Endothelial cell of umbilical vein (primary cell): ENCODE measurements around the gene HUWE1. TPM values are rescaled to one million over a fixed set of nuclear protein-coding genes. Genes with fewer than 3 reads are reported as not detected.

Experiments used
- BruUV-seq: library from RNA; stranded (reverse); fragments of 400-500 nt; replicated peaks from 2 replicates; lab custom pipeline; 2021; lab: Mats Ljungman, UMichigan
- CTCF ChIA-PET: fragments of 300-600, 350-600 bp; sonication (Branson Sonifier 250); formaldehyde crosslinking; loops from one replicate; lab custom pipeline; 2021; ENCODE audit warnings: antibody characterized with exemption, inconsistent platforms; lab: Charles Lee
- POLR2A ChIA-PET: fragments of 300-600, 350-600 bp; sonication (Branson Sonifier 250); formaldehyde crosslinking; loops from one replicate; lab custom pipeline; 2021; ENCODE audit warnings: antibody characterized with exemption, inconsistent platforms; lab: Charles Lee
- DNase-seq: peaks from one replicate; pipeline ENCODE4 v3.0.0-alpha.2; 2011; ENCODE audit warnings: low read depth, low spot score
- FAIRE-seq: peaks from 2 replicates; lab custom pipeline; 2011; peaks lifted over from hg19 to GRCh38; lab: Jason Lieb, UNC
- H2AFZ ChIP-seq: 2 replicates; pipeline ENCODE4 v1.6.0; 2012; ENCODE audit warnings: low read depth, low read length, control low read depth, inconsistent platforms
- H3K27ac ChIP-seq: 2 replicates; pipeline ENCODE4 v1.5.1; 2011; ENCODE audit warnings: low read depth, mild to moderate bottlenecking, control low read depth, low read length, moderate library complexity; ENCODE audit not compliant: insufficient read depth
- H3K27me3 ChIP-seq, 2 experiments: 2 replicates each; pipeline versions ENCODE4 v1.6.0 to v1.6.1; 2011; ENCODE audit warnings: low read length in 2 of 2, mixed read lengths in 1 of 2; ENCODE audit not compliant: control insufficient read depth in 2 of 2, insufficient read depth in 2 of 2
- H3K36me3 ChIP-seq, 2 experiments: 2 replicates in 1 of 2; 3 replicates in 1 of 2; pipeline ENCODE4 v1.5.1; 2011; ENCODE audit warnings: low read length in 2 of 2, mild to moderate bottlenecking in 1 of 2, moderate library complexity in 1 of 2; ENCODE audit not compliant: control insufficient read depth in 2 of 2, insufficient read depth in 2 of 2; ENCODE audit errors: extremely low read depth in 1 of 2
- H3K4me1 ChIP-seq: 3 replicates; pipeline ENCODE4 v1.5.1; 2011; ENCODE audit warnings: mild to moderate bottlenecking, low read length; ENCODE audit not compliant: control insufficient read depth, insufficient read depth; ENCODE audit errors: extremely low read depth
- H3K4me2 ChIP-seq: 2 replicates; pipeline ENCODE4 v1.6.1; 2011; ENCODE audit warnings: low read length, control low read depth, mixed read lengths; ENCODE audit not compliant: insufficient read depth
- H3K4me3 ChIP-seq, 3 experiments: fragments of 200-600 bp in 1 of 3; sonication (generic), shearing (Covaris generic) in 1 of 3; replicated peaks in 1 of 3; 2 replicates each; pipeline ENCODE4 v1.5.1; 2011 to 2016; ENCODE audit warnings: control low read depth in 3 of 3, low read length in 3 of 3, mild to moderate bottlenecking in 2 of 3, inconsistent platforms in 1 of 3, low read depth in 1 of 3, moderate library complexity in 1 of 3; ENCODE audit not compliant: insufficient read depth in 1 of 3
- H3K79me2 ChIP-seq: 2 replicates; pipeline ENCODE4 v1.6.0; 2012; ENCODE audit warnings: low read length, inconsistent platforms; ENCODE audit not compliant: control insufficient read depth, insufficient read depth
- H3K9ac ChIP-seq: replicated peaks from 2 replicates; pipeline ENCODE3; 2011; ENCODE audit warnings: low read length, control low read depth; ENCODE audit not compliant: insufficient read depth; ENCODE audit errors: extremely low read depth
- H3K9me1 ChIP-seq: replicated peaks from 3 replicates; pipeline ENCODE4 v1.6.0; 2011; ENCODE audit warnings: mild to moderate bottlenecking, low read length; ENCODE audit not compliant: control insufficient read depth, insufficient read depth; ENCODE audit errors: extremely low read depth
- H3K9me3 ChIP-seq: replicated peaks from 2 replicates; pipeline ENCODE4 v1.5.1; 2012; ENCODE audit warnings: low read length, inconsistent platforms; ENCODE audit not compliant: control insufficient read depth, insufficient read depth
- H4K20me1 ChIP-seq: replicated peaks from 2 replicates; pipeline ENCODE3; 2011; ENCODE audit warnings: mild to moderate bottlenecking, low read length; ENCODE audit not compliant: control insufficient read depth, insufficient read depth; ENCODE audit errors: extremely low read depth
- CTCF ChIP-seq, 2 donors: IDR thresholded peaks; 1 replicate in 1 of 2; 2 replicates in 1 of 2; pipeline ENCODE4 v1.5.1; 2011; ENCODE audit warnings: low read length in 2 of 2, mild to moderate bottlenecking in 2 of 2, moderate library complexity in 2 of 2, control low read depth in 1 of 2, inconsistent platforms in 1 of 2, low read depth in 1 of 2; ENCODE audit not compliant: insufficient read depth in 1 of 2; ENCODE audit errors: extremely low read depth in 1 of 2
- EZH2 ChIP-seq: IDR thresholded peaks from 2 replicates; pipeline ENCODE4 v1.6.1; 2012; ENCODE audit warnings: borderline replicate concordance, low read depth, mild to moderate bottlenecking, moderate library complexity, low read length, inconsistent platforms; ENCODE audit not compliant: severe bottlenecking
- FOS ChIP-seq: IDR thresholded peaks from 2 replicates; pipeline ENCODE4 v1.6.1; 2011; ENCODE audit warnings: mild to moderate bottlenecking, low read length, moderate library complexity, borderline replicate concordance; ENCODE audit not compliant: insufficient read depth
- GATA2 ChIP-seq: IDR thresholded peaks from 2 replicates; pipeline ENCODE4 v1.7.0; 2011; ENCODE audit warnings: low read depth, mild to moderate bottlenecking, moderate library complexity, mixed read lengths, low read length; ENCODE audit not compliant: insufficient read length, insufficient read depth
- JUN ChIP-seq: IDR thresholded peaks from 2 replicates; pipeline ENCODE4 v1.6.1; 2011; ENCODE audit warnings: borderline replicate concordance, low read depth; ENCODE audit not compliant: insufficient read length, insufficient read depth
- MYC ChIP-seq: IDR thresholded peaks from one replicate; pipeline ENCODE4 v1.6.1; 2011; ENCODE audit warnings: mild to moderate bottlenecking, low read depth, low read length
- POLR2A ChIP-seq: IDR thresholded peaks from 2 replicates; pipeline ENCODE4 v1.6.1; 2012; ENCODE audit warnings: low read depth, mild to moderate bottlenecking, control low read depth, low read length
- POLR2AphosphoS5 ChIP-seq: IDR thresholded peaks from 2 replicates; pipeline ENCODE4 v1.6.1; 2012; ENCODE audit warnings: low read depth, mild to moderate bottlenecking, control low read depth, low read length, moderate library complexity; ENCODE audit not compliant: insufficient read depth
- dilution Hi-C: fragments of 300-500 bp; cut with MboI; formaldehyde crosslinking; loops from one replicate; pipeline ENCODE4 v1.15.0; 2019; ENCODE audit warnings: low sequenced_read_pairs; ENCODE audit not compliant: extremely low pct_ligation_motif_present
- intact Hi-C: fragments of 100-400 bp; cut with micrococcal nuclease; formaldehyde crosslinking; loops from one replicate; pipeline ENCODE4 v1.10.0; 2022
- polyA plus RNA-seq, 4 experiments: library from polyadenylated mRNA; depleted of rRNA in 3 of 4; stranded (reverse) in 3 of 4; unstranded in 1 of 4; fragments of >200 nt; gene quantifications; 2 replicates each; pipeline versions ENCODE4 v1.2.1 to v1.2.3, GENCODE V29; 2011 to 2012; ENCODE audit warnings: missing spikeins in 1 of 4
- total RNA-seq: library from RNA; stranded (reverse); gene quantifications from 2 replicates; pipeline ENCODE4 v1.2.3, GENCODE V29; 2021
- TF ChIP-seq, protein P1 (sequence below): IDR thresholded peaks from 2 replicates; pipeline ENCODE4 v1.6.1; 2011; ENCODE audit not compliant: insufficient read depth, insufficient read length

Gene HUWE1
- total and polyA plus RNA-seq, 2 donors (not counting 3 experiments of a cell fraction or from before 2014, with no cell fraction given), result 66.6 to 210 TPM

DNA sequence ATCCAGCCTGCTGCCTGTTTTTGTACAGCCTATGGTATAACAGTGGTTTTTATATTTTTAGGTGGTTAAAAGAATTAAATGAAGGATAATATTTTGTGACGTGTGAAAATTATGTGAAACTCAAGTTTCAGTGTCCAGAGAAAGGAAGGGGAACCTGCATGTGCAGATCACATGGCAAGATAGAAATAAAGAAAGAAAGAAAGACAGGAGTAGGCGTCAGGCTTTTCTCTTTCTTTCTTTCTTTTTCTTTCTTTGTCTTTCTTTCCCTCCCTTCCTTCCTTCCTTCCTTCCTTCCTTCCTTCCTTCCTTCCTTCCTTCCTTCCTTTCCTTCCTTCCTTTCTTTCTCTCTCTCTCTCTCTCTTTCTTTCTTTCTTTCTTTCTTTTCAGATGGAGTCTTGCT, 42.0 kb upstream of the HUWE1 start:
- FAIRE-seq (peak; percentile 43), DNase-seq (no peak)
- H3K4me3 ChIP-seq, result no peak overlapping the region
- no peaks in the 10 kb centered on the region for H3K79me2 ChIP-seq
- no peak overlapping the region for H3K9ac ChIP-seq
- no peaks in the 10 kb centered on the region for H3K27me3 ChIP-seq
- no TSS peak for BruUV-seq
- dilution Hi-C loops, result no loop called here
- H3K9me3 ChIP-seq, result no peaks in the 10 kb centered on the region
- ChIA-PET CTCF (no interaction called here), POLR2A (no interaction called here)
- H2AFZ ChIP-seq, result no peak overlapping the region
- no peaks in the 10 kb centered on the region for H4K20me1 ChIP-seq
- intact Hi-C loops, result no loop called here
- H3K4me1 ChIP-seq, result no peaks in the 10 kb centered on the region
- no peaks in the 10 kb centered on the region for H3K36me3 ChIP-seq
- H3K27ac ChIP-seq, result no peak overlapping the region
- no peak overlapping the region for H3K4me2 ChIP-seq
- no peaks in the 10 kb centered on the region for H3K9me1 ChIP-seq
- TF ChIP-seq MYC (no peak), POLR2A (no peak), EZH2 (no peak), CTCF (IDR thresholded peaks at IDR 0.05; ENCODE audit: extremely low read depth in 1 of 2, insufficient read depth in 1 of 2, low read depth in 1 of 2, low read length in 2 of 2) (no peak), GATA2 (no peak), JUN (no peak), POLR2AphosphoS5 (no peak), FOS (no peak)
- TF ChIP-seq, protein P1, sequence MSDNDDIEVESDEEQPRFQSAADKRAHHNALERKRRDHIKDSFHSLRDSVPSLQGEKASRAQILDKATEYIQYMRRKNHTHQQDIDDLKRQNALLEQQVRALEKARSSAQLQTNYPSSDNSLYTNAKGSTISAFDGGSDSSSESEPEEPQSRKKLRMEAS, result no peak
